ENCODE results near the gene NEURL4.
"Not testable (repeated sequence)": the region's sequence is repeated elsewhere in the genome, so short reads cannot be mapped to it uniquely, and the experiment has no call there.

Gene NEURL4

GRCh38 chr17:7347630-7348477 lies 18.7 kb upstream of the NEURL4 start:
- DNase-seq (ENCODE audit: low read depth in 2 of 2) = no peak

GRCh38 chr17:7346761-7347614 lies 17.9 kb upstream of the NEURL4 start:
- DNase-seq (ENCODE audit: low read depth in 2 of 2) = no peak

GRCh38 chr17:7343250-7343649 lies 14.1 kb upstream of the NEURL4 start:
- DNase-seq (ENCODE audit: low read depth in 2 of 2) = no peak

GRCh38 chr17:7341842-7342241 lies 12.7 kb upstream of the NEURL4 start:
- DNase-seq (ENCODE audit: low read depth in 2 of 2) = no peak

DNA sequence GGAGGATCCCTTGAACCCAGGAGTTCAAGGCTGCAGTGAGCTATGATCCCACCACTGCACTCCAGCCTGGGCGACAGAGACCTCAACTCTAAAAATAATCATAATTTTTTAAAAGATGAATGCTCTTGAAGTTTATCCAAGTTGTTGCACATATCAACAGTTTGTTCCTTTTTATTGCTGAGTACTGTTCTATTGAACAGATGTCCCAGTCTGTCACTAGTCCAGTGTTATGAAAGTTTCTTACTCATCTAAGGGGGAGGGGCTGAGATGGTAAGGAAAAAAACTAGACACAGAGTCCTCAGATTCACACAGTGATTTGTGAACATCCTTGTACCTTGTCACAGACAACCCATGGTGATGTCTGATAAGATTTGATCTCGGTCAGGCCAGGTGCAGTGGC lies 11.0 kb upstream of the NEURL4 start:
- no peak for DNase-seq (ENCODE audit: low read depth in 2 of 2)

DNA sequence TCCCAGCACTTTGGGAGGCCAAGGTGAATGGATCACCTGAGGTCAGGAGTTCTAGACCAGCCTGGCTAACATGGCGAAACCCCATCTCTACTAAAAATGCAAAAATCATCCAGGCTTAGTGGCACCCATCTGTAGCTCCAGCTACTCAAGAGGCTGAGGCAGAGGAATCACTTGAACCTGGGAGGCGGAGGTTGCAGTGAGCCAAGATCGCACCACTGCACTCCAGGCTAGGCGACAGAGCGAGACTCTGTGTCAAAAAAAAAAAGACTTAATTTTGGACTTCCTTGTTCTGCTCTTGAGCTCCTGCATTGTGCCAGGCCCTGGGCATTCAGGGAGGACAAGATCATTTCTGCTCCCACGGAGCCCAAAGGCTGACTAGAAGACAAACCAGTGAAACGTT lies 8.5 kb upstream of the NEURL4 start:
- not testable (repeated sequence) for DNase-seq (ENCODE audit: low read depth in 2 of 2)

DNA sequence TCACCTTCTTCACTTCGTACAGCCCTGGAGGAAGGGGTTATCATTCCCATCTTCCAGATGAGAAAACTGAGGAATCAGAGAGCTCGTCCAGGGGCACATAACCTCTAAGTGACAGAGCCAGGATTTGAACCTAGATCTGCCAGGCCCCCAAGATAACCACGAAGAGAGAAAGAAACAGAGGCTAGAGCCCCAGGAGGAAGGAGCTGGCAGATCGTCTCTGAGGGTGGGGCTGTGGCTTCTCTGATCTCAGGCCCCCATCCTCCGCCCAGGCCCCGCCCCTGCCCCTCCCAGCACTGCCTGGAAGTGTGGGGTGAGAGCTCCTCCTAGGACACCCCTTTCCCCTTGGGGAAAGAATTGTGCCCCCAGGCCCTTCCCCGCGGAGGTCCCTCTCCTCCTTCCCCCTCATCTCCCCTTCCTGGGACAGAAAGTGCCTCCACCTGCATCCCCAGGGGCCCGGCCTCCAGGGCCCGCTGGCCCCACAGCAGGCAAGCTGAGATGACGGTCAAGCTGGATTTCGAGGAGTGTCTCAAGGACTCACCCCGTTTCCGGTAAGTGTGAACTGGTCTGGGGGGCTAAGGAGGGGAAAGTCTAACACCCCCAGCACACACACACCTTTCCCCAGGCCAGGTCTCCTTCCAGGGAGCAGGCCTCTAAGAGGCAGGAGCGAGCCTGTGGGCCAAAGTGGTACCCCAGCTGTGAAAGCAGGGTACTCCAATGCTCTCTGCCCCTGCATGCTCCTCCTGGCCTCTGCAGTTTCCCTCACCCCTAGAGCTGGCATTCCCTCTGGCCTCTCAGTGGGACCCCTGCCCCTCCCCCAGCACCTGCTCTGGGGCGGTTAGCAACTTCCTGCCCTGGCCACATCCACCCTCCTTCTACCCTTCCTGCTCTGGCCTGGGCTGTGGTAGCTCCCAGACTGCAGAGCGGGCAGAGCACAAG lies 7.4 kb upstream of the NEURL4 start, which contains the start of gene ACAP1:
ACAP1 (plus strand) TSS at position 290 of the 936 bp plus-strand sequence; CDS start at position 496, 206 bp downstream.
- DNase-seq (ENCODE audit: low read depth in 2 of 2) = peak; percentile 66 to 77

DNA sequence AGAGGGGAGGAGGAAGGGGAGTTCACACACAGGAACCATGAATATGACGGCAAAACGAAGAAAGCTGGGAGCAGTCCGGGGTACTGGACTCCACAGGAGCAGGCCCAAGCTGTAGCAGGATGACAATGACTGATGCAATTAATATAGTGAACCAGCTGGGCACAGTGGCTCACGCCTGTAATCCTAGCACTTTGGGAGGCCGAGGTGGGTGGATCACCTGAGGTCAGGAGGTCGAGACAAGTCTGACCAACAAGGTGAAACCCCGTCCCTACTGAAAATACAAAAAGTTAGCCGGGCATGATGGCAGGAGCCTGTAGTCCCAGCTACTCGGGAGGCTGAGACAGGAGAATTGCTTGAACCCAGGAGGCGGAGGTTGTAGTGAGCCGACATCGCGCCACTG lies 6.6 kb upstream of the NEURL4 start:
- DNase-seq (ENCODE audit: low read depth in 2 of 2) = not testable (repeated sequence)

DNA sequence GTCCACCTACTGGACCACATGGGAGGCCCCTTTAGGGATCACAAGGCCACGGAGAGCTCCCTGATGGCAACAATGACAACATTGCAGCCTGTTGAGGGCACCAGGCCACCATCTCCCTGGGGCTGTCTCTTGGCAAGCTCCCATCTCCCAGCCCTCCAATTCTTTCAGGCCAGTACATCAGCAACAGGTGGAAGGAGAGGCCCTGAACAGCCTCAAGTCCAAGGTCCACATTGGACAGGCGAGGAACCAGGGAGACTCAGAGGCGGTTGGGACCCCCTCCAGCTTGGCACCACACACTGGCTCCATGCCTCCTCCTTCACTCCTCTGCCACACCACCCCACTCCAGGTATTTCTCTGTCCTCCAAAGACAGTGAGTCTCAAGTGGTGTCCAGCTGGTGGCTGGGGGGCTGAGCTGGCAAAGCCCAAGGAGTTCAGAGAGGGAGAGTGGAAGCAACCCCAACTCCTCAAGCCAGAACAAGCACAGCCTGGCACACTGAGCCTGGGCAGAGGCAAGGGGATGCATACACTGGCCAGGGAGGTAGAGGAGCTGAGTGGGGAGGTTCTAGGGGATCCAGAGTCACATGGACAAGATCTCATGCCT lies 5.9 kb upstream of the NEURL4 start:
- no peak for DNase-seq (ENCODE audit: low read depth in 2 of 2)

DNA sequence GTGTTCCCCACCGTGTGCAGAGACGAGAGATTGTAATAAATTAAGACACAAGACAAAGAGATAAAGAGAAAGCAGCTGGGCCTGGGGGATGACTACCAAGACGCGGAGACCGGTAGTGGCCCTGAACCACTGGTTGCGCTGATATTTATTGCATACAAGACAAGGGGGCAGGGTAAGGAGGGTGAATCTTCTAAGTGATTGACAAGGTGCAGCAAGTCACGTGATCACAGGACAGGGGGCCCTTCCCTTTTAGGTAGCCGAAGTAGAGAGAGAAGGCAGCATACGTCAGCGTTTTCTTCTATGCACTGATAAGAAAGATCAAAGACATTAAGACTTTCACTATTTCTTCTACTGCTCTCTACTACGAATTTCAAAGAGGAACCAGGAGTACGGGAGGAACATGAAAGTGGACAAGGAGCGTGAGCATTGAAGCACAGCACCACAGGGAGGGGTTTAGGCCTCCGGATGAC lies 3.5 kb upstream of the NEURL4 start:
- not testable (repeated sequence) for DNase-seq (ENCODE audit: low read depth in 2 of 2)

GRCh38 chr17:7332111-7332510 lies 3.0 kb upstream of the NEURL4 start:
- DNase-seq (ENCODE audit: low read depth in 2 of 2) = no peak

DNA sequence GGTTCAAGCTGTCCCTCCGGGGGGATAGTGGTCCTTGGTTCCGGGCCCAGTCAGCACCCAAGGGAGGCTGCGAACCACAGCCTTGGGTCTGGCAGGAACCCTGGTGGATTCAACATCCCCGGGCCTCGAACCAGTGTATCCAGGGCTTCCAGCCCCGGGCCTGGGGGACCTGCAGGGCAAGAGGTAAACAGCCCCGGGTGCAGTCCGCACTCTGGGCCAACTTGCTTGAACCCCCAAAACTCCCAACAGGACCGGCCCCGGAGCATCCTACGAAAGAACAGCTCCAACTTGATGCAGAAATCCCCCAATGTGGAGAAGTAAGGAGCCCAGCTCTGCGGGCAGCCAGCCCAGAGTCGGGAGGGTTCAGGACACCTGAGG lies 1.5 kb upstream of the NEURL4 start:
- no peak for DNase-seq (ENCODE audit: low read depth in 2 of 2)

DNA sequence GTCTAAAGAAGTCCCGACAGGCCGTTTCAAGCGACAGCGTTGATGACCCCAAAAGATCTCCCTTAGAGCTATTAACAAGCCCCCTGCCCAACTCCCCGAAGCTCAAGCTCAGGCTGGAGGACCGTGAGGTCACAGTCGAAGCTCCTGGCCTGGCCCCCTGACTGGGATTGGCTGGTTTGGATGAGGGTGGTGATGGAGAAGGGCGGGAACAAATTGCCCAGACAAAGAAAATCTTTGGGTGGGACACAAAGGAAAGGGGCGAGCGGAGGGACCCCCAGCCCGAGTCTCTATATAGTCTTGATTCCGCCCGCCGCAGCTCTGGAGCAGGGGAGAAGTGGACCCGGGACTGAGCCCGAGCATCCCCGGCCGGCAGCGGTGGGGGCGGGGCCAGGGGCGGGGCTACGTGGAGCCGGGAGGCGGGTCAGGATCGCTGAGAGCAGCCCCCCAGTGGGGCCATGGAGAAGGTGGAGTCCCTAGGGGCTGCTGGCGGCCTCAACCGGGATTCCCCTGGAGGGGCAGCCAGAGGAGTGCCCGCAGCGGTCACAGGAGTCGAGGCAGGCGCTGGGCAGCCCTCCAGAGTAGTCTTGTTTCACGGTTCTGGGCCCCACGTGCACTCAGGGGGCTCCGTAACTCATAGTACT lies 982 bp upstream of the NEURL4 start:
- peak in 1 of 2 donors; percentile 55 for DNase-seq (ENCODE audit: low read depth in 2 of 2)

GRCh38 chr17:7329374-7329996 lies 350 bp upstream of the NEURL4 start:
- peak; percentile 91 for DNase-seq (ENCODE audit: low read depth in 2 of 2)

DNA sequence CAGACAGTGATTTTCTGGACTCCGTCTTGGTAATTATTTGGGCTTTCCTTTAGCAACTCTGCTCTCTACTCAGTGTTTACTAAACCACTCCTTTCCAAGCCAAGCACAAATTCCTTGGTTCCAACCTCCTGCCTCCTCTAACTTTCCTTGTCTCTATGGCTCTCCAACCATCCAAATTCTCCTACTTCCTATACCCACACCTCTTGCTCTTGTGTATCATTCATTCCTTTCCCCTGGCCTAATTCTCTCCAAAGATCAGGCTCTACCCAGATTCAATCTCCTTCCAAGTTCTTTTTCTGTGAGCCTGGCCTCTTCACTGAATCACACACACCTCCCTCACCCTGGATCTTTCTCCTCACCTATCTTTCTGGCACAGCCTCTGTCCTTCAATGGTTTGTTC lies 1.1 kb downstream of the NEURL4 start:
- no peak for DNase-seq (ENCODE audit: low read depth in 2 of 2)

DNA sequence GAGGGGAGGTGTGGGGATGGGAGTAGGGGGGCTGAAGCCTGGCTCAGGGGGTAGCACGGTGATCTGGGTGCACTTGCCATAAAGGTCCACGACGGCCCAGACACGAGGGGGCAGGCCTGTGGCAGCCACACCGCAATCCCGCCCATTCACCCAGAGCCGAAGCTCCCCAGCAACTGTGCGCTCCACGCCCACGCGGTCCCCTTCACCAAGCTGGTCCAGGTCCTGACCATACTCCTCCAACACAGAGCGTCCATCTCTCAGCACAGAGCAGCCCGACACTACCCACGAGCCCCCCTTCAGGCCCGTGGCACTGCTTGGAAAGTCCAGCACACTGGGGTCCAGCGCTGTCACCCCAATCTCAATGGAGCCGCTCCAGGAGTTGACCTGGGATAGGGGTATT lies 1.6 kb downstream of the NEURL4 start:
- no peak for DNase-seq (ENCODE audit: low read depth in 2 of 2)

DNA sequence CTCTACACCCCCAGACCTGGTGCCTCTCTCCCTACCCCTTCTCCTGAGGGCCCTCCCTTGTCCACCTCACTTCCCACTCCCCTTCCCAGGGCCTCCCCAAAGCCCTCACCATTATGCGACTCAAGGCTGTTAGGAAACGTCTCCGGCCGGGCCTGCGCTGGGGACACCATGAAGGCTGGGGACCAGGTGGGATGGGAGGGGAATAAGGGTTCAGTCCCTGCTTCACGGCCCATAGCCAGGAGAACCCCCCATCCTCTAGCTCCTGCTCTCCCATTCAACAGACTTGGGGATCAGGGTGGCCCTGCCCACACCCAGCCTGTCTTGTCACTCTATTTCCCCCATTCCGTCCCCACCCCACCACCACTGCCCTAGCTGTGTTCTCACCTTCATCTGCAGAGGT lies 2.1 kb downstream of the NEURL4 start:
- DNase-seq (ENCODE audit: low read depth in 2 of 2) = no peak

DNA sequence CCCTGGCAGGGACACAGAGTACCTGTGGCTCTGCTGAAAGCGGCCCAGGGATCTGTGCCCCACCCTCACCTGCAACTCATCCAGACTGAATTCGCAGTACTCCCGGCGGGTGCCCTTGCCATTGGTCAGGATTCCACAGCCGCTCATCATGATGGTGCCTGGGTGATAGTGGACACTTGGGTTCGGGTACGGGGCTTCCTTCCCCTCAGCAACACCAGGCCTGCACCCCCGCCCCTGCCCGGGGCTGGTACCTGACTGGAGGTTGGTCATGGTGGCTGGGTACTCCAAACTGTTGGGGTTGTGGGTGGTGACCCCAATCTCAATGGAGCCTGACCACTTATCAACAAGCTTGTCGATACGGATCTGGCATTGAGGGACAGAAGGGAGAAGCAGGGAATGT lies 2.9 kb downstream of the NEURL4 start:
- no peak for DNase-seq (ENCODE audit: low read depth in 2 of 2)

GRCh38 chr17:7325031-7325528 lies 4.1 kb downstream of the NEURL4 start:
- DNase-seq (ENCODE audit: low read depth in 2 of 2) = no peak

- DNase-seq (ENCODE audit: low read depth in 2 of 2) = no peak
Measured at GRCh38 chr17:7324438-7324779, 4.7 kb downstream of the NEURL4 start.
